ENCODE results near the gene HS3ST3A1. TPM values are rescaled to one million over a fixed set of nuclear protein-coding genes. Genes with fewer than 3 reads are reported as not detected.

Gene HS3ST3A1
- total and polyA plus RNA-seq, 2 experiments from 2014 or later: 39.2 to 85.1 TPM

DNA sequence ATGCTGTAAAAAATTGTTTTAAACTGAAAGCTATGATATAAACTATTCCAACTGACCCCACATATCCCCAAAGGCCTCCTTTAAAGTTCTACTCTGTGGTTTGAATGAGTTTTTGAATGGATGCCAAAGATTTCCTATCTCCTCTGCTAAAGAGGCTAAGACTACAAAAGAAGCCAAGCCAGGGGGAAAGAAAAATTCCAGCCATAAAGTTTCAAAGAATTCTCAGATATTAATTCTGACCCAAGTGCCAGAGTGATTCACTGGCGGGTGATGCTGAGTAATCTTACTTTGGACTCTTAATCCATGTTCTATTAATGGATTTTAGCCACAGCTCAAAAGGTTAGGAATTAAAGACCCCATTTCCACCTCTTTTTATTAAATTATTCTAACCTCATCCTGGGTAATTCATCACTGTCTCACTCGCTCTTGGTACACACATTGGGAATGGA, 60.7 kb downstream of the HS3ST3A1 start:
- WGBS, 2 experiments (ENCODE audit: low coverage in 1 of 2, low lambda C conversion rate in 2 of 2, missing lambda C conversion rate in 2 of 2): 0% methylated on average over 2 of the region's 2 CpGs
- Histone ChIP-seq H3K4me2 (ENCODE audit: unreplicated experiment) (peak overlapping the region; percentile 54), H3K27me3 (replicated peaks; ENCODE audit: insufficient read depth) (no peaks in the 10 kb centered on the region), H3F3A (ENCODE audit: insufficient read depth) (peaks cover 86% of the 10 kb centered on the region), H3K9ac (peak overlapping the region; percentile 58), H3K36me3 (ENCODE audit: low read depth) (peaks cover 28% of the 10 kb centered on the region), H2AFZ (no peak overlapping the region), H3K4me3 (peak overlapping the region; percentile 37; the same call in 1 of the 2 replicates), H3K27ac (peak overlapping the region; percentile 91), H3K9me3 (ENCODE audit: low read depth) (no peaks in the 10 kb centered on the region), H3K9me2 (ENCODE audit: insufficient read depth) (no peaks in the 10 kb centered on the region), H3K4me1 (ENCODE audit: insufficient read depth) (peaks cover 61% of the 10 kb centered on the region), H4K20me1 (ENCODE audit: insufficient read depth) (no peaks in the 10 kb centered on the region), H3K79me2 (ENCODE audit: insufficient read depth) (peaks cover 78% of the 10 kb centered on the region)
- in situ Hi-C loops (cut with MboI): no loop called here
- DNase-seq: peak; percentile 93
- TF ChIP-seq EZH2 (IDR thresholded peaks at IDR 0.05; ENCODE audit: insufficient read depth, poor library complexity, severe bottlenecking) (no peak), EZH2phosphoT487 (IDR thresholded peaks at IDR 0.05; ENCODE audit: insufficient read depth, low read depth) (0 out of 2 replicates have a peak, but pooled peaks have one; percentile 72)

DNA sequence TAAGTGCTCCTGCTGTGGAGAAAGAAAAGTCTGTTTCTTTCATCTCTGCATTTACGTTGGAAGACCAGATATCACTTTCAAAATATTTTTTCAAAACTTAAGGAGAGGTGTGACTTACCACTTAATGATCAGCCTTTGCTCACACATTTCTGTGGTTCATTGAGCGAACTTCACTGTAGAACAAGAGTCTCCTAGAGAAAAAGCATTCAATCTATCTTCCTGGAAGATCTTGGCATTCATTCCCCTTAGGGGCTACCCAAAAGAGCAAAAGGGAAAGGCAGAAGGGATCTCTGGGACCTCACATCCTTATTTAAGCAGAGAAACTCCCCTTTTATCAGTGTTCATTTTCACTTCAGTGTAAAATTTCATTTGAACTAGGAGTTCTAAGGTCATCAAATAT, 61.2 kb downstream of the HS3ST3A1 start:
- peaks cover 78% of the 10 kb centered on the region for H3K79me2 ChIP-seq (ENCODE audit: insufficient read depth)
- H3K9me2 ChIP-seq (ENCODE audit: insufficient read depth): no peaks in the 10 kb centered on the region
- peaks cover 86% of the 10 kb centered on the region for H3F3A ChIP-seq (ENCODE audit: insufficient read depth)
- peaks cover 61% of the 10 kb centered on the region for H3K4me1 ChIP-seq (ENCODE audit: insufficient read depth)
- H3K27ac ChIP-seq: peak overlapping the region; percentile 91
- H3K9ac ChIP-seq: peak overlapping the region; percentile 58
- TF ChIP-seq EZH2 (IDR thresholded peaks at IDR 0.05; ENCODE audit: insufficient read depth, poor library complexity, severe bottlenecking): no peak
- no peak for TF ChIP-seq EZH2phosphoT487 (IDR thresholded peaks at IDR 0.05; ENCODE audit: insufficient read depth, low read depth)
- no peaks in the 10 kb centered on the region for H4K20me1 ChIP-seq (ENCODE audit: insufficient read depth)
- peak overlapping the region; percentile 54 for H3K4me2 ChIP-seq (ENCODE audit: unreplicated experiment)
- no peaks in the 10 kb centered on the region for H3K9me3 ChIP-seq (ENCODE audit: low read depth)
- peak; percentile 43 for DNase-seq
- H3K27me3 ChIP-seq (replicated peaks; ENCODE audit: insufficient read depth): no peaks in the 10 kb centered on the region
- WGBS, 2 experiments (ENCODE audit: low coverage in 1 of 2, low lambda C conversion rate in 2 of 2, missing lambda C conversion rate in 2 of 2): 71 to 72% methylated on average over 2 of the region's 2 CpGs
- H3K36me3 ChIP-seq (ENCODE audit: low read depth): peaks cover 28% of the 10 kb centered on the region
- H2AFZ ChIP-seq: no peak overlapping the region
- in situ Hi-C loops (cut with MboI): no loop called here
- H3K4me3 ChIP-seq: peak overlapping the region; percentile 37; the same call in 1 of the 2 replicates

DNA sequence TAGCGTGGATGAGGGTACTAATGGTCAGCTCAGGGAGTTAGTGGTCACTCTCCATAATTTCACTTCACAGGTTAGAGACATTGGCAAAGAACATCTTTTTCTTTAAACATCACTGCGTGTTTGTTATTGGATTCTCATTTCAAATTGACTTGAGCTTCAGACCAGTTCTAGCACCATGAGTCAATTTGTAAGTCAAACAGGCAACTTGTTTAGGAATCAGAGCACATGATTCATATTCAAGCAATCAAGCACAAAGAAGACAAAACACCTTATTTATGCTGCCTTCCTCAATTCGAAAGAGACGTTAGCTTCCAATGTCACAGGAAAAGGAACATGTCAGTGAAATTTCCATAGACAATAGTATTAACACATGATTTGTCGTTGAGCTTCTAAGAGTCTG, 62.3 kb downstream of the HS3ST3A1 start:
- H3K9me2 ChIP-seq (ENCODE audit: insufficient read depth): no peaks in the 10 kb centered on the region
- no peak for DNase-seq
- H3K4me1 ChIP-seq (ENCODE audit: insufficient read depth): peaks cover 50% of the 10 kb centered on the region
- H3K9ac ChIP-seq: no peak overlapping the region
- no peaks in the 10 kb centered on the region for H4K20me1 ChIP-seq (ENCODE audit: insufficient read depth)
- no peak overlapping the region for H3K4me3 ChIP-seq
- no peak overlapping the region for H3K4me2 ChIP-seq (ENCODE audit: unreplicated experiment)
- TF ChIP-seq EZH2phosphoT487 (IDR thresholded peaks at IDR 0.05; ENCODE audit: insufficient read depth, low read depth) (no peak), EZH2 (IDR thresholded peaks at IDR 0.05; ENCODE audit: insufficient read depth, poor library complexity, severe bottlenecking) (no peak)
- H3K27ac ChIP-seq: peak overlapping the region; percentile 91; the same call in 1 of the 2 replicates
- H3K36me3 ChIP-seq (ENCODE audit: low read depth): peaks cover 28% of the 10 kb centered on the region
- in situ Hi-C loops (cut with MboI): no loop called here
- peaks cover 80% of the 10 kb centered on the region for H3K79me2 ChIP-seq (ENCODE audit: insufficient read depth)
- H3K27me3 ChIP-seq (replicated peaks; ENCODE audit: insufficient read depth): no peaks in the 10 kb centered on the region
- no peaks in the 10 kb centered on the region for H3K9me3 ChIP-seq (ENCODE audit: low read depth)
- H3F3A ChIP-seq (ENCODE audit: insufficient read depth): peaks cover 74% of the 10 kb centered on the region
- no peak overlapping the region for H2AFZ ChIP-seq
- 96 to 98% methylated on average over 5 of the region's 5 CpGs for WGBS, 2 experiments (ENCODE audit: low coverage in 1 of 2, low lambda C conversion rate in 2 of 2, missing lambda C conversion rate in 2 of 2)

DNA sequence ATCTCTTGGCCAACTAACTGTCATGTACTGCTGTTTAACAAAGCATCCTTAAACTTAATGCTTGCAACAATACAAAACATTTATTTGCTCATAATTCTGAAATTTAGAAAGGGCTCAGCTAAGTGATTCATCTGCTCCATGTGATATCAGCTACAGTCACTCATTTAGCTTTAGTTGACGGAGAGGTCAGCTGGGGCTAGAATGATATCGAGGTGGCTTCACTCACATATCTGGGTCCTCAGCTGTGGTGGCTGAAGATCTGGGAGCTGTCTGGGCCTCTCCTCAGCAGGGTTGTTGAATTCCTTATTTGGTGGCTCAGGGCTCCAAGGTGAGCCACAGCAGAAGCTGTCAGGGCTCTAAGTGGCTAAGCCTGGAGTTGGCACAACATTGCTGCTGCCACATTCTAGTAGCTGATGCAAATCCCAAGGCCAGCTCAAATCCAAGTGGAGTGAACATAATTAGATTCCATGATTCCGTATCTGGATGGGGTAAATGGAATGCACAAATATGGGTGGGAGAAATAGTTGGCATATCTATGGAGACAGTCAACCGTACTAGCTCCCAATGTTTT, 62.8 kb downstream of the HS3ST3A1 start:
- Histone ChIP-seq H2AFZ (no peak overlapping the region), H3K27me3 (replicated peaks; ENCODE audit: insufficient read depth) (no peaks in the 10 kb centered on the region), H3K36me3 (ENCODE audit: low read depth) (peaks cover 31% of the 10 kb centered on the region), H3F3A (ENCODE audit: insufficient read depth) (peaks cover 74% of the 10 kb centered on the region), H3K4me2 (ENCODE audit: unreplicated experiment) (no peak overlapping the region), H4K20me1 (ENCODE audit: insufficient read depth) (no peaks in the 10 kb centered on the region), H3K4me1 (ENCODE audit: insufficient read depth) (peaks cover 47% of the 10 kb centered on the region), H3K4me3 (no peak overlapping the region), H3K9me3 (ENCODE audit: low read depth) (no peaks in the 10 kb centered on the region), H3K9me2 (ENCODE audit: insufficient read depth) (no peaks in the 10 kb centered on the region), H3K79me2 (ENCODE audit: insufficient read depth) (peaks cover 83% of the 10 kb centered on the region), H3K27ac (peak overlapping the region; percentile 91; the same call in 1 of the 2 replicates), H3K9ac (no peak overlapping the region)
- no peak for DNase-seq
- no peak for TF ChIP-seq EZH2phosphoT487 (IDR thresholded peaks at IDR 0.05; ENCODE audit: insufficient read depth, low read depth)
- no peak for TF ChIP-seq EZH2 (IDR thresholded peaks at IDR 0.05; ENCODE audit: insufficient read depth, poor library complexity, severe bottlenecking)
- WGBS, 2 experiments (ENCODE audit: low coverage in 1 of 2, low lambda C conversion rate in 2 of 2, missing lambda C conversion rate in 2 of 2): 98 to 100% methylated on average over 4 of the region's 4 CpGs
- in situ Hi-C loops (cut with MboI): no loop called here

All from GM23248 (cell line).